Heart left ventricle (tissue), 16 donors: Measurements from ENCODE around the gene SF3A2. TPM values are rescaled to one million over a fixed set of nuclear protein-coding genes. Genes with fewer than 3 reads are reported as not detected.

Experiments
- ATAC-seq, 4 donors: fragments of 200-7000 bp; cut with Tn5 transposase; one replicate each; pipeline ENCODE4 v1.9.1; 2020 to 2022; ENCODE audit warnings: moderate library complexity in 4 of 4, mild to moderate bottlenecking in 3 of 4, moderate number of reproducible peaks in 1 of 4
- DNase-seq, 5 donors: peaks; one replicate each; pipeline ENCODE4 v3.0.0-alpha.2; 2020
- H3K27ac ChIP-seq, 12 donors: fragments of 200-600 bp; sonication (generic) in 4 of 12; one replicate each; pipeline versions ENCODE4 v1.5.0 to v1.8.0; 2016 to 2022; ENCODE audit warnings: mild to moderate bottlenecking in 2 of 12
- H3K27me3 ChIP-seq, 9 donors: fragments of 200-600 bp; sonication (generic) in 2 of 9; one replicate each; pipeline versions ENCODE4 v1.5.1 to v1.8.0; 2016 to 2022; ENCODE audit warnings: mild to moderate bottlenecking in 3 of 9
- H3K36me3 ChIP-seq, 9 donors: fragments of 200-600 bp; sonication (generic) in 2 of 9; one replicate each; pipeline versions ENCODE4 v1.5.0 to v1.8.0; 2018 to 2022; ENCODE audit warnings: mild to moderate bottlenecking in 2 of 9
- H3K4me1 ChIP-seq, 12 donors: fragments of 200-600 bp; sonication (generic) in 4 of 12; one replicate each; pipeline versions ENCODE4 v1.5.0 to v1.8.0; 2016 to 2022; ENCODE audit warnings: mild to moderate bottlenecking in 3 of 12
- H3K4me3 ChIP-seq, 12 donors: fragments of 200-600 bp; sonication (generic) in 4 of 12; one replicate each; pipeline versions ENCODE4 v1.5.0 to v1.8.0; 2017 to 2022; ENCODE audit warnings: mild to moderate bottlenecking in 9 of 12, moderate library complexity in 4 of 12
- H3K9me3 ChIP-seq, 12 donors: fragments of 200-600 bp; sonication (generic) in 4 of 12; one replicate each; pipeline versions ENCODE4 v1.5.0 to v1.8.0; 2016 to 2022; ENCODE audit warnings: mild to moderate bottlenecking in 1 of 12
- POLR2A ChIP-seq, 2 donors: fragments of 450-650 bp; IDR thresholded peaks; one replicate each; pipeline ENCODE4 v1.6.1; 2017; ENCODE audit warnings: antibody characterized with exemption in 2 of 2, mild to moderate bottlenecking in 2 of 2, moderate library complexity in 2 of 2
- WGBS, 4 donors: extraction: QIAGEN DNeasy Blood & Tissue Kit in 2 of 4; methylation state at CpG; one replicate each; pipeline versions ENCODE4 v1.1.5 to v1.1.7; 2013 to 2018; 5-methylcytosine and 5-hydroxymethylcytosine counted together
- intact Hi-C, 10 donors: fragments of 100-400 bp; cut with DNase I; formaldehyde crosslinking; loops; one replicate each; pipeline versions ENCODE4 v1.11.1 to v1.14.2; 2022
- polyA plus RNA-seq, 2 donors: library from polyadenylated mRNA; stranded (reverse); fragments of 200-250 nt; gene quantifications; one replicate each; pipeline ENCODE4 v1.2.3, GENCODE V29; 2013
- total RNA-seq, 9 donors: library from RNA; depleted of rRNA in 2 of 9; stranded (reverse); fragments of >200 nt in 2 of 9; fragmentation: NEBNext Ultra II Directional in 3 of 9; extraction: Animal tissue kit (Norgen Biotek cat#: 25700) in 3 of 9; gene quantifications; one replicate each; pipeline versions ENCODE4 v1.1.0 to v1.2.4, GENCODE V29; 2016 to 2023
- TF ChIP-seq, protein P1 (sequence below), 12 donors: fragments of 200-600 bp; sonication (generic) in 4 of 12; IDR thresholded peaks; one replicate each; pipeline versions ENCODE4 v1.5.0 to v1.8.0; 2018 to 2022; ENCODE audit warnings: antibody characterized with exemption in 12 of 12, mild to moderate bottlenecking in 5 of 12
- donor health status: ischemic (EF 13 %, LVEDD 7.1; RV severe dilation, severe dysfunction).
- donor health status: healthy with polysubstance abuse.
- donor health status: DM: no; HTN: yes; CAD: no.
- donor health status: DM: no; HTN: no; CAD: no.
- donor health status: ischemic (EF 25% LVEDD 6.9; RV normal size, moderate dysfunction).
- donor health status: ischemic (EF 25% LVEDD 5.7; RV mildly dilated, moderate dysfunction).
- donor health status: healthy.
- donor health status: DM: yes; HTN: yes; CAD: no.
- donor health status: ischemic (EF 35%, LVEDD 5.7; RV mildly dilated, moderate dysfunction).
- donor health status: nonischemic (EF 11% LVEDD 7.7; RV severe dilation, severe dysfunction).
- donor health status: DM: yes; HTN: yes; CAD: no.
- donor health status: PGD.
- donor health status: ischemic (EF 29% LVEDD 5.4; RV normal size, mild dysfunction).
- donor health status: nonischemic (EF 23%, LVEDD 6.1; RV moderate dilation, normal function).

The SF3A2 gene
- total and polyA plus RNA-seq, 11 donors = 19.2 to 43.9 (median 28.6) TPM

DNA sequence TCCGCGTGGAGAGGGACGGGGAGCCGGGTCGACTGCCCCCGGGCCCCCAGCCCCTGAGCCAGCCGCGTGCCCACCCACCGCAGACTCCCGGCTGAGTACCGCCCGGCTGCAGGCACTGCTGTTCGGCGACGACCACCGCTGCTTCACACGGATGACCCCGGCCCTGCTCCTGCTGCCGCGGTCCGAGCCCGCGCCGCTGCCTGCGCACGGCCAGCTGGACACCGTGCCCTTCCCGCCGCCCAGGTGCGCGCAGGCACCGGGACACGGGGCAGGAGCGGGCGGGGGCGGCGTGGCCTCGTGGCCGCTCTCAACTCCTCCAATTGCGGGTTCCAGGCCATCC is 14.1 kb downstream of the SF3A2 start:
- DNase-seq (peak in 1 of 5 donors; percentile 60), ATAC-seq (no peak)
- Histone ChIP-seq H3K36me3 (peaks cover 0 to 30% (median 20%) of the 10 kb centered on the region in 9 donors), H3K4me3 (no peak overlapping the region), H3K4me1 (peaks cover 0 to 56% (median 36%) of the 10 kb centered on the region in 12 donors), H3K27me3 (peaks cover 33 to 57% (median 46%) of the 10 kb centered on the region in 9 donors), H3K27ac (no peak overlapping the region), H3K9me3 (no peaks in the 10 kb centered on the region)
- TF ChIP-seq, protein P1, sequence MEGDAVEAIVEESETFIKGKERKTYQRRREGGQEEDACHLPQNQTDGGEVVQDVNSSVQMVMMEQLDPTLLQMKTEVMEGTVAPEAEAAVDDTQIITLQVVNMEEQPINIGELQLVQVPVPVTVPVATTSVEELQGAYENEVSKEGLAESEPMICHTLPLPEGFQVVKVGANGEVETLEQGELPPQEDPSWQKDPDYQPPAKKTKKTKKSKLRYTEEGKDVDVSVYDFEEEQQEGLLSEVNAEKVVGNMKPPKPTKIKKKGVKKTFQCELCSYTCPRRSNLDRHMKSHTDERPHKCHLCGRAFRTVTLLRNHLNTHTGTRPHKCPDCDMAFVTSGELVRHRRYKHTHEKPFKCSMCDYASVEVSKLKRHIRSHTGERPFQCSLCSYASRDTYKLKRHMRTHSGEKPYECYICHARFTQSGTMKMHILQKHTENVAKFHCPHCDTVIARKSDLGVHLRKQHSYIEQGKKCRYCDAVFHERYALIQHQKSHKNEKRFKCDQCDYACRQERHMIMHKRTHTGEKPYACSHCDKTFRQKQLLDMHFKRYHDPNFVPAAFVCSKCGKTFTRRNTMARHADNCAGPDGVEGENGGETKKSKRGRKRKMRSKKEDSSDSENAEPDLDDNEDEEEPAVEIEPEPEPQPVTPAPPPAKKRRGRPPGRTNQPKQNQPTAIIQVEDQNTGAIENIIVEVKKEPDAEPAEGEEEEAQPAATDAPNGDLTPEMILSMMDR (IDR thresholded peaks at IDR 0.05) = no peak
- no peak for TF ChIP-seq POLR2A (IDR thresholded peaks at IDR 0.05)
- WGBS, 4 donors = 8 to 22% (median 8%) methylated on average over 29 to 40 of the region's 40 CpGs; no CpG with 5 or more reads in 1 of the 4 donors
- intact Hi-C loops = no loop called here

DNA sequence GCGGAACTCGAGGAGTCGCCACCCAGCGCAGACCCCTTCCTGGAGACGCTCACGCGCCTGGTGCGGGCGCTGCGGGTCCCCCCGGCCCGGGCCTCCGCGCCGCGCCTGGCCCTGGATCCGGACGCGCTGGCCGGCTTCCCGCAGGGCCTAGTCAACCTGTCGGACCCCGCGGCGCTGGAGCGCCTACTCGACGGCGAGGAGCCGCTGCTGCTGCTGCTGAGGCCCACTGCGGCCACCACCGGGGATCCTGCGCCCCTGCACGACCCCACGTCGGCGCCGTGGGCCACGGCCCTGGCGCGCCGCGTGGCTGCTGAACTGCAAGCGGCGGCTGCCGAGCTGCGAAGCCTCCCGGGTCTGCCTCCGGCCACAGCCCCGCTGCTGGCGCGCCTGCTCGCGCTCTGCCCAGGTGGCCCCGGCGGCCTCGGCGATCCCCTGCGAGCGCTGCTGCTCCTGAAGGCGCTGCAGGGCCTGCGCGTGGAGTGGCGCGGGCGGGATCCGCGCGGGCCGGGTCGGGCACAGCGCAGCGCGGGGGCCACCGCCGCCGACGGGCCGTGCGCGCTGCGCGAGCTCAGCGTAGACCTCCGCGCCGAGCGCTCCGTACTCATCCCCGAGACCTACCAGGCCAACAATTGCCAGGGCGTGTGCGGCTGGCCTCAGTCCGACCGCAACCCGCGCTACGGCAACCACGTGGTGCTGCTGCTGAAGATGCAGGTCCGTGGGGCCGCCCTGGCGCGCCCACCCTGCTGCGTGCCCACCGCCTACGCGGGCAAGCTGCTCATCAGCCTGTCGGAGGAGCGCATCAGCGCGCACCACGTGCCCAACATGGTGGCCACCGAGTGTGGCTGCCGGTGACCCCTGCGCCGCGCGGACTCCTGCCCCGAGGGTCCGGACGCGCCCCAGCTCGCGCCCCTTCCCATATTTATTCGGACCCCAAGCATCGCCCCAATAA is 14.8 kb downstream of the SF3A2 start:
- WGBS, 4 donors = 5 to 9% (median 6%) methylated on average over 60 to 125 of the region's 125 CpGs
- peaks cover 0 to 56% (median 36%) of the 10 kb centered on the region in 12 donors for H3K4me1 ChIP-seq
- TF ChIP-seq POLR2A (IDR thresholded peaks at IDR 0.05) = no peak
- TF ChIP-seq, protein P1 (IDR thresholded peaks at IDR 0.05) = no peak
- no peak overlapping the region for H3K27ac ChIP-seq
- intact Hi-C loops = no loop called here
- DNase-seq = peak in 1 of 5 donors; percentile 50
- no peak for ATAC-seq
- peaks cover 33 to 57% (median 46%) of the 10 kb centered on the region in 9 donors for H3K27me3 ChIP-seq
- H3K36me3 ChIP-seq = peaks cover 0 to 23% (median 14%) of the 10 kb centered on the region in 9 donors
- no peaks in the 10 kb centered on the region for H3K9me3 ChIP-seq
- peak overlapping the region in 10 of 12 donors; percentile 0 to 45 (median 11) for H3K4me3 ChIP-seq

DNA sequence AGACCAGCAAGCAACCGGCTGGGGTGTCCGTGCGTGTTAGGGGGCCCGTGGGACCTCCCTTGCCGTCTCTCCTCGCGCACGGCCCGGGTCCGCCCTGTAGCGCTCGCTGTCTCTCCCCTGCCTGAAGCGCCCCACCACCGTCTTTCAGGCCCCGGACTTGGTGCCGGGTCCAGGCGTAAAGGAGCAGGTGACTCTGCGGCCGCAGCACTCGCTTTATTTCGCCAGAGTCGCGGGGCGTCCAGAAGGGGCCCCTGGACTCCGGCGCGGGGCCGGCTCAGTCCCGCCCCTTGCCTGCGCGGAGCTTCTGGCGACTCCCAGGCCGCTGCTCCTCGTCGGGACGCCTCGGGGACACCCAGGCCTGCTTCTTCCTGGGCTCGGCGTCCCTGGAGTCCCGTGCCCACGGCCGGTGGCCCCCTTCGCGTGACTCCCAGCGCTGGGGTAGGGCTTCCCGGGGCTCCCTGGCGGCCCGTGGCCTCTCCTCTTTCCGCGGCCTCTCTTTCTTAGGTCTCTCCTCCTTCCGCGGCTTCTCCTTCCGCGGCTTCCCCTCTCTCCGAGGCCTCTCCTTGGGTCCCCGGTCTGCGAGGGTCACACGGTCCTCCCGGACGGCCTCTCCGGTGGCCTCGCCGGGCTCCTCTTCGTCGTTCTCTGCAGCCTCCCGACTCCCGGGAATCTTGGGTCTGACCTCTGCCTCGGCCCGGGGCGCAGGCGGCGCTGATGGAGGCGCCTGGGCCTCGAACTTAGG is 15.6 kb downstream of the SF3A2 start:
- H3K4me1 ChIP-seq = peaks cover 0 to 49% (median 30%) of the 10 kb centered on the region in 12 donors
- intact Hi-C loops = no loop called here
- no peak for ATAC-seq
- H3K27me3 ChIP-seq = peaks cover 33 to 57% (median 46%) of the 10 kb centered on the region in 9 donors
- H3K27ac ChIP-seq = no peak overlapping the region
- WGBS, 4 donors = 8 to 15% (median 12%) methylated on average over 61 to 74 of the region's 74 CpGs
- DNase-seq = peak in 1 of 5 donors; percentile 61
- H3K9me3 ChIP-seq = no peaks in the 10 kb centered on the region
- TF ChIP-seq, protein P1 (IDR thresholded peaks at IDR 0.05) = no peak
- no peak for TF ChIP-seq POLR2A (IDR thresholded peaks at IDR 0.05)
- peak overlapping the region in 10 of 12 donors; percentile 0 to 45 (median 13) for H3K4me3 ChIP-seq
- peaks cover 0 to 15% (median 5%) of the 10 kb centered on the region in 9 donors for H3K36me3 ChIP-seq

DNA sequence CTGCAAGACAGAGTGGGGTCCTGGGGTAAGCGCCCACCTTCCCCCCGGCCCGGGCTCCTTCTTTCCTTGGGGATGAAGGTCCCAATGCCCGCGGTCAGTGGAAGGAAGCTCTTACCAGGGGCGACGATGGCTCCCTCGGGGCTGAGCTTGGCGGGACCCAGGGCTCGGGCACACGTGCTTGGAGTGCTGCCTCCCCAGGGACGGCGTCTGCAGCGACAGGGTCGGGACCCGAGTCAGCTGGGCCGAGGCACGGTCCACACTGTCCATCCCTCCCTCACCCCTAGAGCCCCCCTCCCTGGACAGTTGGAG is 16.1 kb downstream of the SF3A2 start:
- H3K9me3 ChIP-seq = no peaks in the 10 kb centered on the region
- peaks cover 0 to 44% (median 28%) of the 10 kb centered on the region in 12 donors for H3K4me1 ChIP-seq
- intact Hi-C loops = no loop called here
- peaks cover 0 to 10% (median 0%) of the 10 kb centered on the region in 9 donors for H3K36me3 ChIP-seq
- TF ChIP-seq, protein P1 (IDR thresholded peaks at IDR 0.05) = no peak
- TF ChIP-seq POLR2A (IDR thresholded peaks at IDR 0.05) = no peak
- ATAC-seq (no peak), DNase-seq (peak in 1 of 5 donors; percentile 56)
- peak overlapping the region in 6 of 12 donors; percentile 1 to 45 (median 16) for H3K4me3 ChIP-seq
- H3K27me3 ChIP-seq = peaks cover 33 to 57% (median 46%) of the 10 kb centered on the region in 9 donors
- 6 to 17% (median 9%) methylated on average over 5 to 18 of the region's 18 CpGs for WGBS, 4 donors
- H3K27ac ChIP-seq = no peak overlapping the region
